Endodermal cell (in vitro differentiated cells): ENCODE measurements around the gene NDST1. TPM values are rescaled to one million over a fixed set of nuclear protein-coding genes. Genes with fewer than 3 reads are reported as not detected.

Experiments used
- DNase-seq: peaks from one replicate; pipeline ENCODE4 v3.0.0-alpha.2; 2017
- H3K27ac ChIP-seq: 2 replicates; pipeline ENCODE4 v1.5.1; 2013; ENCODE audit warnings: mild to moderate bottlenecking, low read depth, low read length, moderate library complexity
- H3K27me3 ChIP-seq: 2 replicates; pipeline ENCODE4 v1.6.1; 2013; ENCODE audit warnings: mild to moderate bottlenecking, low read length, moderate library complexity; ENCODE audit not compliant: insufficient read depth, control insufficient read depth, poor library complexity, severe bottlenecking
- H3K36me3 ChIP-seq: 2 replicates; pipeline ENCODE4 v1.7.0; 2013; ENCODE audit warnings: mild to moderate bottlenecking, low read length, moderate library complexity; ENCODE audit not compliant: control insufficient read depth, insufficient read depth
- H3K4me1 ChIP-seq: one replicate; pipeline ENCODE4 v1.7.0; 2013; ENCODE audit warnings: low read length; ENCODE audit not compliant: control insufficient read depth, insufficient read depth
- H3K4me3 ChIP-seq: 2 replicates; pipeline ENCODE4 v1.5.1; 2013; ENCODE audit warnings: mild to moderate bottlenecking, low read length, moderate library complexity
- H3K9ac ChIP-seq: 2 replicates; pipeline ENCODE4 v1.6.1; 2013; ENCODE audit warnings: mild to moderate bottlenecking, low read length, moderate library complexity; ENCODE audit not compliant: poor library complexity, severe bottlenecking; ENCODE audit errors: extremely low read depth
- H3K9me3 ChIP-seq: 2 replicates; pipeline ENCODE4 v1.6.1; 2013; ENCODE audit warnings: mild to moderate bottlenecking, low read length, moderate library complexity; ENCODE audit not compliant: control insufficient read depth
- H3K27ac Mint-ChIP-seq: 2 replicates; pipeline ENCODE4 v1.8.0; 2020; ENCODE audit warnings: mixed read lengths
- H3K27me3 Mint-ChIP-seq: 2 replicates; pipeline ENCODE4 v1.8.0; 2021; ENCODE audit warnings: mild to moderate bottlenecking, mixed read lengths; ENCODE audit not compliant: insufficient read depth
- H3K36me3 Mint-ChIP-seq: 2 replicates; pipeline ENCODE4 v1.8.0; 2020; ENCODE audit warnings: low read depth, mixed read lengths
- H3K4me1 Mint-ChIP-seq: 2 replicates; pipeline ENCODE4 v1.8.0; 2020; ENCODE audit warnings: mixed read lengths
- H3K4me3 Mint-ChIP-seq: 2 replicates; pipeline ENCODE4 v1.8.0; 2020; ENCODE audit warnings: mild to moderate bottlenecking, moderate library complexity, mixed read lengths
- H3K9me3 Mint-ChIP-seq: 2 replicates; pipeline ENCODE4 v1.8.0; 2020; ENCODE audit warnings: mild to moderate bottlenecking, mixed read lengths
- whole genome bisulfite sequencing, 2 experiments: methylation state at CpG; one replicate each; pipeline versions ENCODE4 v1.1.5 to v1.1.7; 2013; ENCODE audit warnings: missing lambda C conversion rate in 2 of 2, mixed read lengths in 1 of 2; ENCODE audit not compliant: insufficient coverage in 1 of 2, insufficient read length in 1 of 2; 5-methylcytosine and 5-hydroxymethylcytosine counted together
- total RNA-seq, 2 donors: library from RNA; stranded (reverse); fragmentation: NEBNext Ultra II Directional in 1 of 2; extraction: Animal tissue kit (Norgen Biotek cat#: 25700) in 1 of 2; gene quantifications; 2 replicates in 1 of 2; 3 replicates in 1 of 2; pipeline ENCODE4 v1.2.1, GENCODE V29; 2021
- TF ChIP-seq, protein P1 (sequence below): fragments of 200-600 bp; sonication (generic); conservative IDR thresholded peaks from 2 replicates; pipeline ENCODE4 v1.5.0; 2021; ENCODE audit warnings: antibody characterized with exemption, mild to moderate bottlenecking

The NDST1 gene
- total RNA-seq, 2 donors from 2014 or later: 53.3 to 71.7 TPM

DNA sequence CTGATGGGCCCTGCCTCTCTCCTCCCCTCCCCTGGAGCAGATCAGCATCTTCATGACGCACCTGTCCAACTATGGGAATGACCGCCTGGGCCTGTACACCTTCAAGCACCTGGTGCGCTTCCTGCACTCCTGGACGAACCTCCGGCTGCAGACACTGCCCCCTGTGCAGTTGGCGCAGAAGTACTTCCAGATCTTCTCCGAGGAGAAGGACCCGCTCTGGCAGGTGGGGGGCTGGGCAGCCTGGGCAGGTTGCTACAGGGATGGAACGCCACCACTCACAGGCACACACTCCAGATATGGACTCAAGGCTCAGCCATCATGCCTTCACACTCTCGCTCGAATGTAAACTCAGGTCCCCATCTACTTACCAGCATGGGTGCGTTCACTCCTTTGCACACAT, 32.1 kb downstream of the NDST1 start:
- no peaks in the 10 kb centered on the region for H3K4me1 ChIP-seq
- peaks cover 79% of the 10 kb centered on the region for H3K36me3 Mint-ChIP-seq
- H3K9me3 Mint-ChIP-seq: peaks cover 14% of the 10 kb centered on the region
- 94 to 98% methylated on average over 8 to 12 of the region's 12 CpGs for WGBS, 2 experiments
- no peak overlapping the region for H3K4me3 ChIP-seq
- H3K27me3 Mint-ChIP-seq: no peaks in the 10 kb centered on the region
- no peak overlapping the region for H3K4me3 Mint-ChIP-seq
- no peak overlapping the region for H3K9ac ChIP-seq
- H3K27me3 ChIP-seq: no peaks in the 10 kb centered on the region
- H3K36me3 ChIP-seq: peaks cover 96% of the 10 kb centered on the region
- TF ChIP-seq, protein P1, sequence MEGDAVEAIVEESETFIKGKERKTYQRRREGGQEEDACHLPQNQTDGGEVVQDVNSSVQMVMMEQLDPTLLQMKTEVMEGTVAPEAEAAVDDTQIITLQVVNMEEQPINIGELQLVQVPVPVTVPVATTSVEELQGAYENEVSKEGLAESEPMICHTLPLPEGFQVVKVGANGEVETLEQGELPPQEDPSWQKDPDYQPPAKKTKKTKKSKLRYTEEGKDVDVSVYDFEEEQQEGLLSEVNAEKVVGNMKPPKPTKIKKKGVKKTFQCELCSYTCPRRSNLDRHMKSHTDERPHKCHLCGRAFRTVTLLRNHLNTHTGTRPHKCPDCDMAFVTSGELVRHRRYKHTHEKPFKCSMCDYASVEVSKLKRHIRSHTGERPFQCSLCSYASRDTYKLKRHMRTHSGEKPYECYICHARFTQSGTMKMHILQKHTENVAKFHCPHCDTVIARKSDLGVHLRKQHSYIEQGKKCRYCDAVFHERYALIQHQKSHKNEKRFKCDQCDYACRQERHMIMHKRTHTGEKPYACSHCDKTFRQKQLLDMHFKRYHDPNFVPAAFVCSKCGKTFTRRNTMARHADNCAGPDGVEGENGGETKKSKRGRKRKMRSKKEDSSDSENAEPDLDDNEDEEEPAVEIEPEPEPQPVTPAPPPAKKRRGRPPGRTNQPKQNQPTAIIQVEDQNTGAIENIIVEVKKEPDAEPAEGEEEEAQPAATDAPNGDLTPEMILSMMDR: no peak
- DNase-seq: no peak
- H3K27ac ChIP-seq: no peak overlapping the region
- H3K27ac Mint-ChIP-seq: peak overlapping the region; percentile 64
- no peaks in the 10 kb centered on the region for H3K4me1 Mint-ChIP-seq
- peaks cover 15% of the 10 kb centered on the region for H3K9me3 ChIP-seq

DNA sequence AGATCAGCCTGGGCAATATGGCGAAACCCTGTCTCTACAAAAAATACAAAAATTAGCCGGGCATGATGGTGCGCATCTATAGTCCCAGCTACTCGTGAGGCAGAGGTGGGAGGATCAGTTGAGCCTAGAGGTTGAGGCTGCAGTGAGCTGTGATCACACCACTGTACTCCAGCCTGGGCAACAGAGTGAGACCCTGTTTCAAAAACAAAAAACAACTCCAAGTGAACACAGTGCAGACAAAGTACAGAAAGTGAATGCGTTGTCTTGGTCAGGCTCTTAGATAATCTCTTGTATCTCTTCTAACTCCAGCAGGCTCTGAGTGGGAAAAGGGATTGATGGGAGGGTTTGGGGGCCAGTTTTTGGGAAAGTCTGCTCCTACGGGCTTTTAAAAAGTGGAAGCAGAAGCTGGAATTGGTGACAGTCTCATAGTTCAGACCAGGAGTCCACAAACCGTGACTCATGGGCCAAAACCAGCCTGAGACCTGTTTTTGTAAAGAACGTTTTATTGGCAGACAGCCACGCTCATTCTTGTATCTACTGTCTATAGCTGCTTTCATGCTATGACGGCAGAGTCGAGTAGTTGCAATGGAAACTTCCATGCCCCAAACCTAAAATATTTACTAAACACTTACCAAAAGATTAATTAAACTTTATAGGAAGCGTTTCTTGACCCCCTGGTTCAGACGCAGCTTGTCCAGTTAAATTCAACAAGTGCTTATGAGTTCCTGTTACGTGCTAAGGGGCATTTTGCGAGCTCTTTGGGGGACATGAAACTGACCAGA, 32.9 kb downstream of the NDST1 start:
- H3K27ac ChIP-seq: no peak overlapping the region
- peaks cover 96% of the 10 kb centered on the region for H3K36me3 ChIP-seq
- H3K4me1 Mint-ChIP-seq: no peaks in the 10 kb centered on the region
- H3K9ac ChIP-seq: no peak overlapping the region
- no peak for DNase-seq
- no peaks in the 10 kb centered on the region for H3K27me3 ChIP-seq
- no peaks in the 10 kb centered on the region for H3K4me1 ChIP-seq
- H3K9me3 ChIP-seq: peaks cover 15% of the 10 kb centered on the region
- TF ChIP-seq, protein P1: no peak
- H3K27ac Mint-ChIP-seq: peak overlapping the region; percentile 64
- H3K4me3 ChIP-seq: no peak overlapping the region
- H3K9me3 Mint-ChIP-seq: peaks cover 14% of the 10 kb centered on the region
- no peak overlapping the region for H3K4me3 Mint-ChIP-seq
- no peaks in the 10 kb centered on the region for H3K27me3 Mint-ChIP-seq
- H3K36me3 Mint-ChIP-seq: peaks cover 79% of the 10 kb centered on the region
- WGBS, 2 experiments: 93 to 96% methylated on average over 13 to 15 of the region's 15 CpGs

DNA sequence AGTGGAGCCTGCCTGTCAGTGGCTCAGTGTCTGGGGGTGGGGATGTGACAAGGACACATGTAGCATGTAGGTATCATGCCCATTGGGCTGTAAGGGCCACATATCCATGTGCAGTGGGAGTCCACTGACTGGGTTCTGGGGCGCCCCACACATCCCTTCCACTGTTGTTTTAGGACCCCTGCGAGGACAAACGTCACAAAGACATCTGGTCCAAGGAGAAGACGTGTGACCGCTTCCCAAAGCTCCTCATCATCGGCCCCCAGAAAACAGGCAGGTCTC, 33.4 kb downstream of the NDST1 start:
- no peaks in the 10 kb centered on the region for H3K27me3 ChIP-seq
- Mint-ChIP-seq H3K27me3 (no peaks in the 10 kb centered on the region), H3K9me3 (peaks cover 14% of the 10 kb centered on the region), H3K27ac (no peak overlapping the region), H3K4me3 (no peak overlapping the region), H3K4me1 (no peaks in the 10 kb centered on the region), H3K36me3 (peaks cover 74% of the 10 kb centered on the region)
- peaks cover 15% of the 10 kb centered on the region for H3K9me3 ChIP-seq
- H3K27ac ChIP-seq: no peak overlapping the region
- no peak overlapping the region for H3K4me3 ChIP-seq
- no peak overlapping the region for H3K9ac ChIP-seq
- DNase-seq: no peak
- no peaks in the 10 kb centered on the region for H3K4me1 ChIP-seq
- TF ChIP-seq, protein P1: no peak
- WGBS, 2 experiments: 96 to 98% methylated on average over 6 of the region's 6 CpGs
- H3K36me3 ChIP-seq: peaks cover 96% of the 10 kb centered on the region
